ENCODE measurements around the gene OR2H1.

DNA sequence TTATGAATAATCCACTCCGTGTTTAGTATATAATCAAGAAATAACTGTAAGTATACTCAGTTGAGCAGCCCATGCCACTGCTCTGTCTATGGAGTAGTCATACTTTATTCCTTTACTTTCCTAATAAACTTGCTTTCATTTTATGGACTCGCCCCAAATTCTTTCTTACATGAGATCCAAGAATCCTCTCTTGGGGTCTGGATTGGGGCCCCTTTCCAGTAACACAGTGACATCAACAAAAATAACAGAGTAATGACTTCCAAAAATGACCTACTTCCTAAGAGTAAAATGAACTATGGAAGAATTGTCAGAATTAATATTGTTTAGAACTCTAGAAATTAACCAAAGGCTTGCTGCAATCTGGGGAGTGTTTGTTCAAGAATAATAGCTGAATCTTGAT, 8.8 kb downstream of the OR2H1 start:
- TF ChIP-seq GATA2 (IDR thresholded peaks at IDR 0.05; ENCODE audit: low read depth, low read length) (no peak), GATA3 (IDR thresholded peaks at IDR 0.05; ENCODE audit: low read depth, low read length) (no peak)
